Chondrocyte (in vitro differentiated cells): ENCODE results near the gene DGKG. TPM values are rescaled to one million over a fixed set of nuclear protein-coding genes. Genes with fewer than 3 reads are reported as not detected.

Source experiments
- DNase-seq: peaks from one replicate; pipeline ENCODE4 v3.0.0; 2021; ENCODE audit warnings: mixed read lengths, low spot score
- H3K27ac Mint-ChIP-seq: one replicate; pipeline ENCODE4 v1.8.0; 2021; ENCODE audit warnings: mild to moderate bottlenecking, moderate library complexity, mixed read lengths; ENCODE audit not compliant: unreplicated experiment
- H3K27me3 Mint-ChIP-seq: 2 replicates; pipeline ENCODE4 v1.8.0; 2021; ENCODE audit warnings: low read depth, mixed read lengths
- H3K36me3 Mint-ChIP-seq: 2 replicates; pipeline ENCODE4 v1.8.0; 2021; ENCODE audit warnings: low read depth, mixed read lengths
- H3K4me1 Mint-ChIP-seq: 2 replicates; pipeline ENCODE4 v1.8.0; 2021; ENCODE audit warnings: low read depth, mild to moderate bottlenecking, mixed read lengths
- H3K4me3 Mint-ChIP-seq: one replicate; pipeline ENCODE4 v1.8.0; 2021; ENCODE audit warnings: mild to moderate bottlenecking, moderate library complexity, mixed read lengths; ENCODE audit not compliant: unreplicated experiment
- H3K9me3 Mint-ChIP-seq: 2 replicates; pipeline ENCODE4 v1.8.0; 2021; ENCODE audit warnings: low read depth, mixed read lengths
- CTCF ChIP-seq: fragments of 200-600 bp; sonication (generic); IDR thresholded peaks from 2 replicates; pipeline ENCODE4 v1.5.0; 2021; ENCODE audit warnings: antibody characterized with exemption, mild to moderate bottlenecking, moderate library complexity
- total RNA-seq: library from RNA; stranded (reverse); gene quantifications from 3 replicates; pipeline ENCODE4 v1.2.1, GENCODE V29; 2021

The DGKG gene
- total RNA-seq, 1 donor from 2014 or later: 1.6 TPM

- H3K36me3 Mint-ChIP-seq: peaks cover 1% of the 10 kb centered on the region
- peaks cover 45% of the 10 kb centered on the region for H3K27me3 Mint-ChIP-seq
- H3K9me3 Mint-ChIP-seq: no peaks in the 10 kb centered on the region
- peaks cover 7% of the 10 kb centered on the region for H3K4me1 Mint-ChIP-seq
- H3K27ac Mint-ChIP-seq: no peak overlapping the region
- TF ChIP-seq CTCF: no peak
- no peak for DNase-seq
- no peak overlapping the region for H3K4me3 Mint-ChIP-seq
These were observed 246.6 kb downstream of the DGKG start for GRCh38 chr3:186115239-186115996.

GRCh38 chr3:186110975-186111974 lies 250.8 kb downstream of the DGKG start:
- Mint-ChIP-seq H3K27me3 (peaks cover 22% of the 10 kb centered on the region), H3K36me3 (no peaks in the 10 kb centered on the region), H3K27ac (peak overlapping the region; percentile 49), H3K4me1 (peaks cover 24% of the 10 kb centered on the region), H3K9me3 (no peaks in the 10 kb centered on the region), H3K4me3 (no peak overlapping the region)
- DNase-seq: no peak
- no peak for TF ChIP-seq CTCF

GRCh38 chr3:186109897-186110803 lies 251.9 kb downstream of the DGKG start:
- peaks cover 16% of the 10 kb centered on the region for H3K27me3 Mint-ChIP-seq
- no peaks in the 10 kb centered on the region for H3K36me3 Mint-ChIP-seq
- no peak for DNase-seq
- H3K4me3 Mint-ChIP-seq: peak overlapping the region; percentile 80
- TF ChIP-seq CTCF: no peak
- peak overlapping the region; percentile 96 for H3K27ac Mint-ChIP-seq
- H3K4me1 Mint-ChIP-seq: peaks cover 30% of the 10 kb centered on the region
- no peaks in the 10 kb centered on the region for H3K9me3 Mint-ChIP-seq

DNA sequence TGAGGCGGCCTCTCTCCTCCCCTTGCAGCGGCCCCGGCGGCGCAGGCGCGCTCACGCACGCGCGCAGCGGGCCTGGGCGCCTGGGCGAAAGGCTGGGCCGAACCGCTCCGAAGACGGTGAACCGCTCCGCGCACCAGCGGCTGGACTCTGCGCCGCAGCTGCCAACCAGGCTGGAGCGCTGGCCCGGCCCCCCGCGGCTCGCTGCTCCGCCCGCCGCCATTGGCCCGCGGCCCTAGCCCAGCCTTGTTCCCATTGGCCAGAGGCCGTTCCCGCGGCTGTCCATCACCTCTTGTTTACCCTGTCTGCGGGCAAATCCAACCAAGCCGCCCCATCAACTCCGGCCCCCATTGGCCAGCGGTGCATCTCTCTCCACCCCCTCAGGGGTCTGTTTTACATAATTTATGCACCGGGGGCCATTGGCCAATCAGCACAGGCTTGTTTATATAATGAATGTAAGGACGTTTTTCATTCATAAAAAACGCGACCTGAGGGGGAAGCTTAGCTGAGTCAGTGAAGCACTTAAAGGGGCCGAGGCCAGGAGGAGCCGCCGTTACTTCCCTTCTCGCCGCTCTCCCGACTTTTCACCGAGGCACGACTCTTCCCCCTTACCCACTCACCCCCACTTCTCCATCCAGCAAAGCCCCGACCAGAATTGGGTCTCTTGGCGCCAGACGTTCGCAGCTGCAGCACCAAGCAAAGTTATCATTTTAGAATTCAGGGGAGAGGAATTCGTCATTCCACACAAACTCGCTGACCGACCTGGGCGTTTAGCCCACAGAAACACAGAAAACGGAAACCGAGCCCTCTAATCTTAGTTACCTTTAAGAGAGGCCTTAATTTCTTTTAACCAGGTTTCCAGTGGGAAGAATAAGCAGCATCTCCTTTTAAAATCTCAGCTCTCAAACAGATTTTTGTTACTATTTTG lies 252.8 kb downstream of the DGKG start, which contains the start of gene ETV5:
ETV5 (minus strand) TSS at position 149 of the 925 bp plus-strand sequence. CDS start 3,221 bp downstream, outside the sequence.
- peaks cover 11% of the 10 kb centered on the region for H3K27me3 Mint-ChIP-seq
- TF ChIP-seq CTCF: no peak
- peak within 1 kb of the TSS; percentile 80 for H3K4me3 Mint-ChIP-seq
- no peaks in the 10 kb centered on the region for H3K9me3 Mint-ChIP-seq
- H3K4me1 Mint-ChIP-seq: peaks cover 34% of the 10 kb centered on the region
- no peaks in the 10 kb centered on the region for H3K36me3 Mint-ChIP-seq
- peak; percentile 100 for DNase-seq
- H3K27ac Mint-ChIP-seq: peak within 1 kb of the TSS; percentile 96
